ENCODE measurements around the gene FCRLA.
"Not testable (repeated sequence)": the region's sequence is repeated elsewhere in the genome, so short reads cannot be mapped to it uniquely, and the experiment has no call there.

The FCRLA gene

GRCh38 chr1:161706482-161707347, at the start of gene FCRLA:
TSS of gene FCRLA (plus strand) at chr1:161707229. CDS start at chr1:161707265, 36 bp downstream.
- no peak within 1 kb of the TSS for H2AFZ ChIP-seq (ENCODE audit: low read length)
- no peaks in the 10 kb centered on the region for H3K4me1 ChIP-seq (ENCODE audit: insufficient read depth, low read length, poor library complexity, severe bottlenecking)
- H3K4me2 ChIP-seq (ENCODE audit: low read depth, low read length, poor library complexity, severe bottlenecking) = no peak within 1 kb of the TSS
- no peaks in the 10 kb centered on the region for H3K79me2 ChIP-seq (ENCODE audit: insufficient read depth, low read length)
- H3K4me3 ChIP-seq (ENCODE audit: low read length, poor library complexity, severe bottlenecking) = no peak within 1 kb of the TSS
- H3K9me3 ChIP-seq (ENCODE audit: insufficient read depth, low read depth, low read length) = no peaks in the 10 kb centered on the region
- no peak for TF ChIP-seq EZH2phosphoT487 (IDR thresholded peaks at IDR 0.05; ENCODE audit: borderline replicate concordance)
- TF ChIP-seq, protein P1, sequence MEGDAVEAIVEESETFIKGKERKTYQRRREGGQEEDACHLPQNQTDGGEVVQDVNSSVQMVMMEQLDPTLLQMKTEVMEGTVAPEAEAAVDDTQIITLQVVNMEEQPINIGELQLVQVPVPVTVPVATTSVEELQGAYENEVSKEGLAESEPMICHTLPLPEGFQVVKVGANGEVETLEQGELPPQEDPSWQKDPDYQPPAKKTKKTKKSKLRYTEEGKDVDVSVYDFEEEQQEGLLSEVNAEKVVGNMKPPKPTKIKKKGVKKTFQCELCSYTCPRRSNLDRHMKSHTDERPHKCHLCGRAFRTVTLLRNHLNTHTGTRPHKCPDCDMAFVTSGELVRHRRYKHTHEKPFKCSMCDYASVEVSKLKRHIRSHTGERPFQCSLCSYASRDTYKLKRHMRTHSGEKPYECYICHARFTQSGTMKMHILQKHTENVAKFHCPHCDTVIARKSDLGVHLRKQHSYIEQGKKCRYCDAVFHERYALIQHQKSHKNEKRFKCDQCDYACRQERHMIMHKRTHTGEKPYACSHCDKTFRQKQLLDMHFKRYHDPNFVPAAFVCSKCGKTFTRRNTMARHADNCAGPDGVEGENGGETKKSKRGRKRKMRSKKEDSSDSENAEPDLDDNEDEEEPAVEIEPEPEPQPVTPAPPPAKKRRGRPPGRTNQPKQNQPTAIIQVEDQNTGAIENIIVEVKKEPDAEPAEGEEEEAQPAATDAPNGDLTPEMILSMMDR (conservative IDR thresholded peaks at IDR 0.05; ENCODE audit: low read length) = no peak
- no peaks in the 10 kb centered on the region for H3K9me2 ChIP-seq (replicated peaks; ENCODE audit: low read depth, low read length)
- H3K27me3 ChIP-seq (ENCODE audit: insufficient read depth, low read length, poor library complexity, severe bottlenecking) = no peaks in the 10 kb centered on the region
- H3F3A ChIP-seq (ENCODE audit: low read depth) = no peaks in the 10 kb centered on the region
- H4K20me1 ChIP-seq (ENCODE audit: insufficient read depth, low read length, poor library complexity, severe bottlenecking) = no peaks in the 10 kb centered on the region
- no peaks in the 10 kb centered on the region for H3K36me3 ChIP-seq (ENCODE audit: insufficient read depth, low read length)
- H3K9ac ChIP-seq (ENCODE audit: low read depth, low read length, poor library complexity, severe bottlenecking) = no peak within 1 kb of the TSS

DNA sequence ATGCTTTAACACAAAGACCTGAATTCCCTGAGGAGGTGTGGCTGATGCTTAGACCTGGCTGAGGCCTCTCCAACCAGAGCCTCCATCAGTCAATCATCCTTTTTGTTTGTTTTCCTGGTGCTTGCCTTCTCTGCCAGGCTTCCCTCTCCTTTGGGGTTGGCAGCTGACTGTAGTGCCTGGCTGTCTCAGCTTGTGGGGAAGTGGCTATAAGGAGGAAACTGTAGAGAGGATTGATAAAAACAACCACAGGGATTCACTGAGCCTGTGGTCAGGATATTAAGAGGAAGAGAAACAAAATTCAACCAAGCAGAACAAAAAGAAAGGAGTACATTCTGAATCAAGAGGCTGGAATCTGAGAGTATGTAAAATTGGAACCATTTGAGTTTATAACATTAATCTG, 48.5 kb upstream of the FCRLA start:
- H3K4me2 ChIP-seq (ENCODE audit: low read depth, low read length, poor library complexity, severe bottlenecking); H3K9ac ChIP-seq (ENCODE audit: low read depth, low read length, poor library complexity, severe bottlenecking); H3K27me3 ChIP-seq (ENCODE audit: insufficient read depth, low read length, poor library complexity, severe bottlenecking); H3K79me2 ChIP-seq (ENCODE audit: insufficient read depth, low read length); H3K4me3 ChIP-seq (ENCODE audit: low read length, poor library complexity, severe bottlenecking); H3K9me2 ChIP-seq (replicated peaks; ENCODE audit: low read depth, low read length); H3K36me3 ChIP-seq (ENCODE audit: insufficient read depth, low read length); H4K20me1 ChIP-seq (ENCODE audit: insufficient read depth, low read length, poor library complexity, severe bottlenecking); H2AFZ ChIP-seq (ENCODE audit: low read length); H3K9me3 ChIP-seq (ENCODE audit: insufficient read depth, low read depth, low read length); H3K4me1 ChIP-seq (ENCODE audit: insufficient read depth, low read length, poor library complexity, severe bottlenecking); H3F3A ChIP-seq (ENCODE audit: low read depth): not testable (repeated sequence)

DNA sequence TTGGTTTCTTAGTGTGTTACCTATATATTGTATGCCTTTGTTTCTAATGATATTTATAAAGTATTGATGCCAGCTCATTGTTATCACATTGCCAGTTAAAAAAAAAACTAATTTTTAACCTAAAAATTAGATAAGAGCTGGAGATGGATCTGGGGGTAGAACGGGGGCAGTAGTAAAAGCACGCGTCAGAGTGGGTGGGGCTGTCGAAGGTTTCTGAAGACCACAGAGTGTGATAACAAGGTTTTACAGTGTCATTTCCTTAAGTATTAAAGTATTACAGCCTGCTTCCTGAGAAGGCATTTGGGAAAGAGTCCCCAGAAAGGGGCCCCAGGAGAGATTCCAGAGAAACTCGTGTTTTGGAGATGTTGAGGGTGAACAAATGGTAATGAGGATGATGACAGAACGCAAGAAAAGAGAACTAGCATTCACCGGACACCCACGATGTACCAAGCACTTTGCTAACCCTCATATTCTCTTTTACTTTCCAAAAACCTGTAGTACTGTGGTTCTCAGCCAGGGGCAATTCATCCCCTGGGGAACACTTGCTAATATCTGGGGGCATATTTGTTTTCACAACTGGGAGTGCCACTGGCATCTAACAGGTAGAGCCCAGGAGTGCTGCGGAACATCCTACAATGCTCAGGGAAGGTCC, 45.2 kb upstream of the FCRLA start:
- H4K20me1 ChIP-seq (ENCODE audit: insufficient read depth, low read length, poor library complexity, severe bottlenecking); H3K9ac ChIP-seq (ENCODE audit: low read depth, low read length, poor library complexity, severe bottlenecking); H3K4me3 ChIP-seq (ENCODE audit: low read length, poor library complexity, severe bottlenecking); H3K36me3 ChIP-seq (ENCODE audit: insufficient read depth, low read length); H3K79me2 ChIP-seq (ENCODE audit: insufficient read depth, low read length); H3K9me3 ChIP-seq (ENCODE audit: insufficient read depth, low read depth, low read length); H3F3A ChIP-seq (ENCODE audit: low read depth); H3K27me3 ChIP-seq (ENCODE audit: insufficient read depth, low read length, poor library complexity, severe bottlenecking); H3K4me1 ChIP-seq (ENCODE audit: insufficient read depth, low read length, poor library complexity, severe bottlenecking); H2AFZ ChIP-seq (ENCODE audit: low read length); H3K9me2 ChIP-seq (replicated peaks; ENCODE audit: low read depth, low read length); H3K4me2 ChIP-seq (ENCODE audit: low read depth, low read length, poor library complexity, severe bottlenecking): not testable (repeated sequence)

DNA sequence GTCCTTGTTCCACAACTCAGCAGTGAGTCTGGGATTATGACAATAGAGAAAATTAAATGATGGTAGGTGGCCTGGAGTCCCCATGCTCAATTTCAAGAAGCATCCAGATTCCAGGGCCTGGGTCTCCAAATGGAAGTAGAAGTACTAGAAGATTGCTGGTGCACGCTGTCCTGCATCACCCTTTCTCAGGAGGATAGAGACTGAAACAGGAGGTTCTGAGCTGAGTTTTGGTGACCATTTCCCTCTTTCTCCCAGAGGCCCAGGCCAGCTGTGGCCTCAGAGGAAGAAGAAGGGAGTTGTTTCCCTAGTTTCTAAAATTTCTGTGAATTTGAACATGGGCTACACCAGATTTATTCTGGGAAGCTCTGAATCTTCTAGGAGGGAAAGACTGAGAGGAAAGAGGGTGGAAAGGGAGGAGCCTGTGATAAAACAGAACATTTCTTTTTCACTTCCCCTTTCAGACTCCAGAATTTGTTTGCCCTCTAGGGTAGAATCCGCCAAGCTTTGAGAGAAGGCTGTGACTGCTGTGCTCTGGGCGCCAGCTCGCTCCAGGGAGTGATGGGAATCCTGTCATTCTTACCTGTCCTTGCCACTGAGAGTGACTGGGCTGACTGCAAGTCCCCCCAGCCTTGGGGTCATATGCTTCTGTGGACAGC, 44.2 kb upstream of the FCRLA start, which contains the start of gene FCGR2B:
FCGR2B (plus strand) TSS at position 460 of the 656 bp plus-strand sequence; CDS start at position 559, 99 bp downstream.
- H3K36me3 ChIP-seq (ENCODE audit: insufficient read depth, low read length); H2AFZ ChIP-seq (ENCODE audit: low read length); H3K9me3 ChIP-seq (ENCODE audit: insufficient read depth, low read depth, low read length); H4K20me1 ChIP-seq (ENCODE audit: insufficient read depth, low read length, poor library complexity, severe bottlenecking); H3K9me2 ChIP-seq (replicated peaks; ENCODE audit: low read depth, low read length); H3F3A ChIP-seq (ENCODE audit: low read depth); H3K4me1 ChIP-seq (ENCODE audit: insufficient read depth, low read length, poor library complexity, severe bottlenecking); H3K79me2 ChIP-seq (ENCODE audit: insufficient read depth, low read length); H3K4me2 ChIP-seq (ENCODE audit: low read depth, low read length, poor library complexity, severe bottlenecking); H3K9ac ChIP-seq (ENCODE audit: low read depth, low read length, poor library complexity, severe bottlenecking); H3K27me3 ChIP-seq (ENCODE audit: insufficient read depth, low read length, poor library complexity, severe bottlenecking); H3K4me3 ChIP-seq (ENCODE audit: low read length, poor library complexity, severe bottlenecking): not testable (repeated sequence)

DNA sequence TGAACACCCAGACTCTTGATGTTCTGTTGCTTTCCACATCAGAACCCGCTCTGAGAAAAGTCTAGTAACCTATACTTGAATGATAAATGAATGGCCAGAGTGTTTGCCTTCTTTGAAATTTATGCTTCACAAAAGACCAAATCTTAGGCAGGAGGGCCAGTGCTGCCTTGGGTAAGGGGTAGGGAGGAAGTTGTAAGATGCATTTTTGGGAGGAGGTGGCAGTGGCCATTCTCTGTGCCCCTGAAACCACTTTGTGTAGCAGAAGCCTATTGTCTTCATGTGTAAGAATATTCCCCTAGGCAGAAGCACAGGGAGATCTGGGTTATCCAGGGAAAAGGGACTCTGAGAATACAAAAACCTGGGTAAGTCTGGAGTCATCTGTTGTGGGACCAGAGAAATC, 43.5 kb upstream of the FCRLA start:
- H3K4me2 ChIP-seq (ENCODE audit: low read depth, low read length, poor library complexity, severe bottlenecking); H4K20me1 ChIP-seq (ENCODE audit: insufficient read depth, low read length, poor library complexity, severe bottlenecking); H3F3A ChIP-seq (ENCODE audit: low read depth); H3K79me2 ChIP-seq (ENCODE audit: insufficient read depth, low read length); H3K9me2 ChIP-seq (replicated peaks; ENCODE audit: low read depth, low read length); H3K4me3 ChIP-seq (ENCODE audit: low read length, poor library complexity, severe bottlenecking); H3K9me3 ChIP-seq (ENCODE audit: insufficient read depth, low read depth, low read length); H3K4me1 ChIP-seq (ENCODE audit: insufficient read depth, low read length, poor library complexity, severe bottlenecking); H3K36me3 ChIP-seq (ENCODE audit: insufficient read depth, low read length); H3K9ac ChIP-seq (ENCODE audit: low read depth, low read length, poor library complexity, severe bottlenecking); H2AFZ ChIP-seq (ENCODE audit: low read length); H3K27me3 ChIP-seq (ENCODE audit: insufficient read depth, low read length, poor library complexity, severe bottlenecking): not testable (repeated sequence)

GRCh38 chr1:161664689-161665088, 42.3 kb upstream of the FCRLA start:
- not testable (repeated sequence) for H4K20me1 ChIP-seq (ENCODE audit: insufficient read depth, low read length, poor library complexity, severe bottlenecking); H3F3A ChIP-seq (ENCODE audit: low read depth); H3K4me1 ChIP-seq (ENCODE audit: insufficient read depth, low read length, poor library complexity, severe bottlenecking); H3K4me2 ChIP-seq (ENCODE audit: low read depth, low read length, poor library complexity, severe bottlenecking); H3K36me3 ChIP-seq (ENCODE audit: insufficient read depth, low read length); H3K9me2 ChIP-seq (replicated peaks; ENCODE audit: low read depth, low read length); H3K9me3 ChIP-seq (ENCODE audit: insufficient read depth, low read depth, low read length); H3K9ac ChIP-seq (ENCODE audit: low read depth, low read length, poor library complexity, severe bottlenecking); H3K79me2 ChIP-seq (ENCODE audit: insufficient read depth, low read length); H3K4me3 ChIP-seq (ENCODE audit: low read length, poor library complexity, severe bottlenecking); H2AFZ ChIP-seq (ENCODE audit: low read length); H3K27me3 ChIP-seq (ENCODE audit: insufficient read depth, low read length, poor library complexity, severe bottlenecking)

Measured in Loucy (cell line).